HCT116 (cell line): Measurements from ENCODE around the gene POLR2C. TPM values are rescaled to one million over a fixed set of nuclear protein-coding genes. Genes with fewer than 3 reads are reported as not detected.

Source experiments
- ATAC-seq: fragments of 200-7000 bp; cut with Tn5 transposase; 2 replicates; pipeline ENCODE4 v1.9.1; 2020; ENCODE audit warnings: mild to moderate bottlenecking, moderate library complexity
- BruUV-seq: library from RNA; stranded (reverse); fragments of 400-500 nt; replicated peaks from 2 replicates; lab custom pipeline; 2021; lab: Mats Ljungman, UMichigan
- CTCF ChIA-PET: fragments of 300-600 bp; sonication (Branson Sonifier 250); formaldehyde crosslinking; loops from one replicate; lab custom pipeline; 2021; ENCODE audit warnings: antibody characterized with exemption; lab: Charles Lee
- POLR2A ChIA-PET: fragments of 300-600, 350-600 bp; sonication (Branson Sonifier 250); formaldehyde crosslinking; loops from one replicate; lab custom pipeline; 2021; ENCODE audit warnings: antibody characterized with exemption; lab: Charles Lee
- RAD21 ChIA-PET, 2 experiments: fragments of 300-600 bp; sonication (Branson Sonifier 250); formaldehyde crosslinking; loops; one replicate each; lab custom pipeline; 2023; ENCODE audit warnings: low total read pairs in 2 of 2; ENCODE audit not compliant: uncharacterized antibody in 2 of 2, unreplicated experiment in 2 of 2, low non-redundant PET in 1 of 2; lab: Charles Lee
- DNase-seq: peaks from one replicate; pipeline ENCODE4 v3.0.0-alpha.2; 2010; ENCODE audit warnings: low read depth, low spot score
- H2AFZ ChIP-seq: fragments of 200-600 bp; shearing (Covaris generic), sonication (generic); 2 replicates; pipeline ENCODE4 v1.6.1; 2017; ENCODE audit warnings: low read depth, mixed run types, mixed read lengths, antibody characterized with exemption, low read length; ENCODE audit not compliant: poor library complexity, severe bottlenecking
- H3K27ac ChIP-seq: 2 replicates; pipeline ENCODE4 v1.5.1; 2012; ENCODE audit warnings: low read depth, low read length
- H3K27me3 ChIP-seq: fragments of 200-600 bp; sonication (generic); 2 replicates; pipeline ENCODE4 v1.6.1; 2016; ENCODE audit warnings: mixed run types, low read length, mixed read lengths; ENCODE audit not compliant: insufficient read depth
- H3K36me3 ChIP-seq, 2 experiments: fragments of 200-500 bp in 1 of 2; fragments of 200-600 bp in 1 of 2; sonication (Bioruptor generic) in 1 of 2; sonication (generic) in 1 of 2; 2 replicates each; pipeline versions ENCODE4 v1.5.1 to v1.6.1; 2014 to 2016; ENCODE audit warnings: low read length in 2 of 2, inconsistent platforms in 1 of 2, mixed read lengths in 1 of 2, mixed run types in 1 of 2; ENCODE audit not compliant: insufficient read depth in 2 of 2, control insufficient read depth in 1 of 2
- H3K4me1 ChIP-seq, 2 experiments: fragments of 200-600 bp in 1 of 2; sonication (generic) in 1 of 2; 2 replicates each; pipeline versions ENCODE4 v1.5.1 to v1.6.1; 2012 to 2017; ENCODE audit warnings: low read length in 2 of 2, inconsistent platforms in 1 of 2, mild to moderate bottlenecking in 1 of 2, mixed read lengths in 1 of 2, mixed run types in 1 of 2, moderate library complexity in 1 of 2; ENCODE audit not compliant: insufficient read depth in 2 of 2, control insufficient read depth in 1 of 2
- H3K4me2 ChIP-seq: fragments of 200-600 bp; sonication (generic); 2 replicates; pipeline ENCODE4 v1.6.1; 2017; ENCODE audit warnings: mixed run types, low read length, mixed read lengths
- H3K4me3 ChIP-seq, 2 experiments: fragments of 200-600 bp in 1 of 2; sonication (generic) in 1 of 2; replicated peaks in 1 of 2; 2 replicates each; pipeline ENCODE4 v1.5.1; 2011 to 2016; ENCODE audit warnings: low read length in 2 of 2, control low read depth in 1 of 2, low read depth in 1 of 2, mild to moderate bottlenecking in 1 of 2, mixed read lengths in 1 of 2, mixed run types in 1 of 2
- H3K79me2 ChIP-seq: fragments of 200-600 bp; sonication (generic); 2 replicates; pipeline ENCODE4 v1.6.1; 2017; ENCODE audit warnings: mild to moderate bottlenecking, mixed run types, low read length, moderate library complexity, mixed read lengths; ENCODE audit not compliant: insufficient read depth
- H3K9ac ChIP-seq: fragments of 200-600 bp; sonication (generic); 2 replicates; pipeline ENCODE4 v1.6.1; 2016; ENCODE audit warnings: low read length, mixed read lengths
- H3K9me2 ChIP-seq: fragments of 200-600 bp; sonication (generic), shearing (Covaris generic); 2 replicates; pipeline ENCODE4 v1.6.1; 2017; ENCODE audit warnings: mixed run types, mild to moderate bottlenecking, moderate library complexity; ENCODE audit not compliant: insufficient read depth
- H3K9me3 ChIP-seq, 2 experiments: fragments of 200-500 bp in 1 of 2; fragments of 200-600 bp in 1 of 2; sonication (Bioruptor generic) in 1 of 2; sonication (generic) in 1 of 2; 2 replicates each; pipeline ENCODE4 v1.6.1; 2014 to 2017; ENCODE audit warnings: low read length in 2 of 2, mixed read lengths in 2 of 2, inconsistent platforms in 1 of 2, low read depth in 1 of 2, mild to moderate bottlenecking in 1 of 2, mixed run types in 1 of 2, moderate library complexity in 1 of 2; ENCODE audit not compliant: control insufficient read depth in 1 of 2, insufficient read depth in 1 of 2
- H4K20me1 ChIP-seq: fragments of 200-600 bp; sonication (generic), shearing (Covaris generic); 2 replicates; pipeline ENCODE4 v1.6.1; 2017; ENCODE audit warnings: mixed run types, mild to moderate bottlenecking, moderate library complexity; ENCODE audit not compliant: insufficient read depth
- FOSL1 ChIP-seq: IDR thresholded peaks from 2 replicates; pipeline ENCODE4 v1.6.1; 2012; ENCODE audit warnings: low read depth
- JUND ChIP-seq: IDR thresholded peaks from 2 replicates; pipeline ENCODE4 v1.6.1; 2012
- POLR2AphosphoS5 ChIP-seq: IDR thresholded peaks from 2 replicates; pipeline ENCODE4 v1.6.1; 2011; ENCODE audit warnings: mild to moderate bottlenecking, low read depth, low read length, moderate library complexity
- RAD21 ChIP-seq: IDR thresholded peaks from 2 replicates; pipeline ENCODE4 v1.6.1; 2012; ENCODE audit warnings: low read depth, mild to moderate bottlenecking
- SIN3A ChIP-seq: IDR thresholded peaks from 2 replicates; pipeline ENCODE4 v1.6.1; 2012; ENCODE audit warnings: low read depth
- SP1 ChIP-seq: IDR thresholded peaks from 2 replicates; pipeline ENCODE4 v1.6.1; 2012; ENCODE audit warnings: low read depth
- SRF ChIP-seq: IDR thresholded peaks from 2 replicates; pipeline ENCODE4 v1.6.1; 2012; ENCODE audit warnings: low read depth
- YY1 ChIP-seq: IDR thresholded peaks from 2 replicates; pipeline ENCODE4 v1.6.1; 2011; ENCODE audit warnings: low read length, low read depth, moderate library complexity, mild to moderate bottlenecking; ENCODE audit not compliant: insufficient replicate concordance; ENCODE audit errors: extremely low read depth
- ZBTB33 ChIP-seq: IDR thresholded peaks from 2 replicates; pipeline ENCODE4 v1.6.1; 2011; ENCODE audit warnings: mild to moderate bottlenecking, low read length, moderate library complexity; ENCODE audit not compliant: insufficient replicate concordance; ENCODE audit errors: extremely low read depth
- ZFX ChIP-seq: fragments of 450-650 bp; IDR thresholded peaks from 2 replicates; pipeline ENCODE4 v1.6.1; 2017
- ZNF274 ChIP-seq: fragments of 200-500 bp; sonication (Bioruptor generic); IDR thresholded peaks from 2 replicates; pipeline ENCODE4 v1.6.1; 2014; ENCODE audit warnings: mild to moderate bottlenecking, low read depth, low read length, inconsistent platforms
- intact Hi-C: fragments of 100-400 bp; cut with micrococcal nuclease; formaldehyde crosslinking; loops from 2 replicates; pipeline ENCODE4 v1.10.0; 2022
- total RNA-seq: library from RNA; stranded (reverse); gene quantifications from one replicate; pipeline ENCODE4 v1.2.1, GENCODE V29; 2021; ENCODE audit not compliant: unreplicated experiment

POLR2C gene
- total RNA-seq, 1 experiment from 2014 or later = 74.4 TPM

- Histone ChIP-seq H3K4me2 (no peak overlapping the region), H4K20me1 (no peaks in the 10 kb centered on the region), H3K79me2 (no peaks in the 10 kb centered on the region), H3K9me3 (no peaks in the 10 kb centered on the region), H3K27me3 (no peaks in the 10 kb centered on the region), H3K4me3 (no peak overlapping the region), H3K36me3 (peaks cover 29 to 42% of the 10 kb centered on the region in 2 experiments; a peak in 3 of 4 replicates), H3K4me1 (peaks cover 11 to 17% of the 10 kb centered on the region in 2 experiments; a peak in 3 of 4 replicates), H3K9me2 (no peaks in the 10 kb centered on the region), H3K9ac (no peak overlapping the region), H2AFZ (no peak overlapping the region), H3K27ac (no peak overlapping the region)
- ATAC-seq (no peak), DNase-seq (no peak)
- ChIA-PET RAD21 (no interaction called here), CTCF (no interaction called here), POLR2A (interaction anchor here (1.7 kb wide), 1 partner anchor 11 kb away, joined by 7 read pairs; the partner anchor contains the start of gene POLR2C)
- TF ChIP-seq RAD21 (no peak), SRF (no peak), SP1 (no peak), YY1 (no peak), FOSL1 (no peak), JUND (no peak), POLR2AphosphoS5 (no peak), ZBTB33 (no peak), SIN3A (no peak), ZNF274 (no peak), ZFX (no peak)
- intact Hi-C loops = no loop called here
- BruUV-seq = no TSS peak
Measured at GRCh38 chr16:57473176-57473840, 10.8 kb downstream of the POLR2C start.
